ENCODE data around the gene PTPRG.

Gene PTPRG

DNA sequence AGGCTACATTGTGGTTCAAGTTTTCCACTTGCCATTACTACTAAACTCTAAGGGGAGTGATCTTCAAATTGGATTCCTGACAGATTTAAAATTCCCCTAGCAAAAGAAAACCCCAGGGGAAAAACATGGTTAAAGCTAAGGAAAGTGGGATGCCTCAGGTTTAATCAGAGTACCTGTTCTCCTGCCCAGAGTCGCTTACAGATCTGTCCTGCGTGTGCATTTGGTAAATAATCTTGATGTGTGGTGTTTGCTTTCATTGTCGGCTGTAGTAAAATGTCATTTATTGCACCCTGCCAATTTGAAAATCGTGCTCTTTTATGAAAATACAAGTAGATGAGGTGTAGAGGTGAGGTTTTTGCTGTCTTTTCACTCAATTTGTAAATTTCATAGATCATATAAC is 323.4 kb downstream of the PTPRG start:
- H2BK12ac ChIP-seq (ENCODE audit: low read length): no peak overlapping the region
- H2BK120ac ChIP-seq (ENCODE audit: insufficient read depth, low read length, poor library complexity): no peak overlapping the region
- no peak for DNase-seq
- no peak overlapping the region for H3K14ac ChIP-seq (ENCODE audit: low read length)
- H3K79me1 ChIP-seq (ENCODE audit: low read length): no peaks in the 10 kb centered on the region
- H3K4me3 ChIP-seq (ENCODE audit: low read depth, low read length): no peak overlapping the region
- no peak overlapping the region for H3K23ac ChIP-seq (ENCODE audit: low read length)
- no peaks in the 10 kb centered on the region for H3K36me3 ChIP-seq (ENCODE audit: control insufficient read depth in 1 of 2, insufficient read depth in 2 of 2, low read length in 2 of 2)
- H2AK5ac ChIP-seq (ENCODE audit: low read length): no peak overlapping the region
- H2BK5ac ChIP-seq (ENCODE audit: low read depth, low read length, poor library complexity): no peak overlapping the region
- no peak overlapping the region for H3K9ac ChIP-seq (ENCODE audit: low read length)
- no peaks in the 10 kb centered on the region for H3K4me1 ChIP-seq (ENCODE audit: control insufficient read depth in 1 of 2, insufficient read depth in 2 of 2, low read length in 2 of 2)
- H3K4me2 ChIP-seq (ENCODE audit: low read length): no peak overlapping the region
- no peaks in the 10 kb centered on the region for H3K27me3 ChIP-seq (ENCODE audit: insufficient read depth, low read length)
- no peak overlapping the region for H4K12ac ChIP-seq (ENCODE audit: low read depth, low read length)
- H2AFZ ChIP-seq (ENCODE audit: insufficient read depth, low read length, poor library complexity): no peak overlapping the region
- H3K18ac ChIP-seq (ENCODE audit: low read length): no peak overlapping the region
- H3K27ac ChIP-seq (ENCODE audit: low read depth, low read length): no peak overlapping the region
- no peak overlapping the region for H3K4ac ChIP-seq (ENCODE audit: low read depth, low read length)
- H3K79me2 ChIP-seq (ENCODE audit: control insufficient read depth, insufficient read depth, low read length, poor library complexity): no peaks in the 10 kb centered on the region
- WGBS (ENCODE audit: extremely low coverage, insufficient coverage, insufficient read length): no CpG with 5 or more reads among the region's 4 CpGs
- H4K8ac ChIP-seq (ENCODE audit: low read depth, low read length): no peak overlapping the region
- no peaks in the 10 kb centered on the region for H3K9me3 ChIP-seq (ENCODE audit: insufficient read depth, low read depth, low read length)
- no peak overlapping the region for H4K91ac ChIP-seq (ENCODE audit: low read depth, low read length)

GRCh38 chr3:61885414-61885813 is 324.0 kb downstream of the PTPRG start:
- Histone ChIP-seq H3K18ac (ENCODE audit: low read length) (no peak overlapping the region), H2AFZ (ENCODE audit: insufficient read depth, low read length, poor library complexity) (no peak overlapping the region), H3K9ac (ENCODE audit: low read length) (no peak overlapping the region), H4K8ac (ENCODE audit: low read depth, low read length) (no peak overlapping the region), H4K12ac (ENCODE audit: low read depth, low read length) (no peak overlapping the region), H3K4me3 (ENCODE audit: low read depth, low read length) (no peak overlapping the region), H4K91ac (ENCODE audit: low read depth, low read length) (no peak overlapping the region), H3K79me1 (ENCODE audit: low read length) (no peaks in the 10 kb centered on the region), H3K9me3 (ENCODE audit: insufficient read depth, low read depth, low read length) (no peaks in the 10 kb centered on the region), H3K27ac (ENCODE audit: low read depth, low read length) (no peak overlapping the region), H3K27me3 (ENCODE audit: insufficient read depth, low read length) (no peaks in the 10 kb centered on the region), H3K14ac (ENCODE audit: low read length) (no peak overlapping the region), H2BK12ac (ENCODE audit: low read length) (no peak overlapping the region), H3K4me2 (ENCODE audit: low read length) (no peak overlapping the region), H2BK5ac (ENCODE audit: low read depth, low read length, poor library complexity) (no peak overlapping the region), H3K23ac (ENCODE audit: low read length) (no peak overlapping the region), H3K4ac (ENCODE audit: low read depth, low read length) (no peak overlapping the region), H2BK120ac (ENCODE audit: insufficient read depth, low read length, poor library complexity) (no peak overlapping the region), H2AK5ac (ENCODE audit: low read length) (no peak overlapping the region), H3K36me3 (ENCODE audit: control insufficient read depth in 1 of 2, insufficient read depth in 2 of 2, low read length in 2 of 2) (no peaks in the 10 kb centered on the region), H3K79me2 (ENCODE audit: control insufficient read depth, insufficient read depth, low read length, poor library complexity) (no peaks in the 10 kb centered on the region), H3K4me1 (ENCODE audit: control insufficient read depth in 1 of 2, insufficient read depth in 2 of 2, low read length in 2 of 2) (no peaks in the 10 kb centered on the region)
- no peak for DNase-seq
- no CpG with 5 or more reads among the region's 6 CpGs for WGBS (ENCODE audit: extremely low coverage, insufficient coverage, insufficient read length)

DNA sequence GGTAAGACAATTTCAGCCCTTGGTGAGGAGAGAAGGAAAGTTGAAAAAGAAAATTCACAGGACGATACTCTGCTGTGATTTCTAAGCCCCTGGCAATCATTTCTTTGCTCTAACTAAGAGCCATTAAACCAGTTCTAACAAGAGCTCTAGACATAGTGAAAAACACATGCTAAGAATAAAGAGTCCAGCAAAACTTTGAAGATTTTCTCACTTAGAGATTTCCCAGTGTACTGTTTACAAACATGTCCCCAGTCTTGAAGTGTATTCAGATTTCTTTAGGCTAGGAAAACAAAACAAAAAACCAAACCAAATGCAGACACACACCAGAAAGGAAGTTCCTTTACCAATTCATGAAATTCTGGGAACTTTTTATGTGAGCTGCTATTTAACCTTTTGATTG is 325.8 kb downstream of the PTPRG start:
- Histone ChIP-seq H3K36me3 (ENCODE audit: control insufficient read depth in 1 of 2, insufficient read depth in 2 of 2, low read length in 2 of 2) (no peaks in the 10 kb centered on the region), H3K79me1 (ENCODE audit: low read length) (no peaks in the 10 kb centered on the region), H2BK5ac (ENCODE audit: low read depth, low read length, poor library complexity) (no peak overlapping the region), H3K79me2 (ENCODE audit: control insufficient read depth, insufficient read depth, low read length, poor library complexity) (no peaks in the 10 kb centered on the region), H3K9me3 (ENCODE audit: insufficient read depth, low read depth, low read length) (no peaks in the 10 kb centered on the region), H3K4ac (ENCODE audit: low read depth, low read length) (no peak overlapping the region), H3K23ac (ENCODE audit: low read length) (no peak overlapping the region), H2BK12ac (ENCODE audit: low read length) (no peak overlapping the region), H3K14ac (ENCODE audit: low read length) (no peak overlapping the region), H3K9ac (ENCODE audit: low read length) (no peak overlapping the region), H3K27me3 (ENCODE audit: insufficient read depth, low read length) (no peaks in the 10 kb centered on the region), H2AK5ac (ENCODE audit: low read length) (no peak overlapping the region), H3K4me1 (ENCODE audit: control insufficient read depth in 1 of 2, insufficient read depth in 2 of 2, low read length in 2 of 2) (no peaks in the 10 kb centered on the region), H3K4me3 (ENCODE audit: low read depth, low read length) (no peak overlapping the region), H3K27ac (ENCODE audit: low read depth, low read length) (no peak overlapping the region), H4K8ac (ENCODE audit: low read depth, low read length) (no peak overlapping the region), H4K91ac (ENCODE audit: low read depth, low read length) (no peak overlapping the region), H2AFZ (ENCODE audit: insufficient read depth, low read length, poor library complexity) (no peak overlapping the region), H2BK120ac (ENCODE audit: insufficient read depth, low read length, poor library complexity) (no peak overlapping the region), H3K18ac (ENCODE audit: low read length) (no peak overlapping the region), H4K12ac (ENCODE audit: low read depth, low read length) (no peak overlapping the region), H3K4me2 (ENCODE audit: low read length) (no peak overlapping the region)
- WGBS (ENCODE audit: extremely low coverage, insufficient coverage, insufficient read length): no CpG with 5 or more reads among the region's 1 CpG
- no peak for DNase-seq

- Histone ChIP-seq H3K4ac (ENCODE audit: low read depth, low read length) (no peak overlapping the region), H3K4me2 (ENCODE audit: low read length) (no peak overlapping the region), H3K27ac (ENCODE audit: low read depth, low read length) (no peak overlapping the region), H2BK120ac (ENCODE audit: insufficient read depth, low read length, poor library complexity) (no peak overlapping the region), H3K9me3 (ENCODE audit: insufficient read depth, low read depth, low read length) (no peaks in the 10 kb centered on the region), H2BK5ac (ENCODE audit: low read depth, low read length, poor library complexity) (no peak overlapping the region), H2AK5ac (ENCODE audit: low read length) (no peak overlapping the region), H3K18ac (ENCODE audit: low read length) (no peak overlapping the region), H3K79me2 (ENCODE audit: control insufficient read depth, insufficient read depth, low read length, poor library complexity) (no peaks in the 10 kb centered on the region), H3K79me1 (ENCODE audit: low read length) (no peaks in the 10 kb centered on the region), H3K9ac (ENCODE audit: low read length) (no peak overlapping the region), H4K12ac (ENCODE audit: low read depth, low read length) (no peak overlapping the region), H3K4me1 (ENCODE audit: control insufficient read depth in 1 of 2, insufficient read depth in 2 of 2, low read length in 2 of 2) (peaks cover 0 to 3% of the 10 kb centered on the region in 2 experiments), H4K8ac (ENCODE audit: low read depth, low read length) (no peak overlapping the region), H3K4me3 (ENCODE audit: low read depth, low read length) (no peak overlapping the region), H3K36me3 (ENCODE audit: control insufficient read depth in 1 of 2, insufficient read depth in 2 of 2, low read length in 2 of 2) (no peaks in the 10 kb centered on the region), H3K23ac (ENCODE audit: low read length) (no peak overlapping the region), H3K27me3 (ENCODE audit: insufficient read depth, low read length) (no peaks in the 10 kb centered on the region), H2AFZ (ENCODE audit: insufficient read depth, low read length, poor library complexity) (no peak overlapping the region), H4K91ac (ENCODE audit: low read depth, low read length) (no peak overlapping the region), H3K14ac (ENCODE audit: low read length) (no peak overlapping the region), H2BK12ac (ENCODE audit: low read length) (no peak overlapping the region)
- DNase-seq: no peak
- WGBS (ENCODE audit: extremely low coverage, insufficient coverage, insufficient read length): no CpG with 5 or more reads among the region's 6 CpGs
These were observed 327.9 kb downstream of the PTPRG start for GRCh38 chr3:61889259-61889658.
